NCI-H187 treated with DMSO at 0.1 percent for 48 hours (cell line): Measurements from ENCODE around the gene SH2D1B.

Experiments used
- DNase-seq: peaks from one replicate; lab custom pipeline; 2025; lab: John Stamatoyannopoulos, UW

SH2D1B gene

DNA sequence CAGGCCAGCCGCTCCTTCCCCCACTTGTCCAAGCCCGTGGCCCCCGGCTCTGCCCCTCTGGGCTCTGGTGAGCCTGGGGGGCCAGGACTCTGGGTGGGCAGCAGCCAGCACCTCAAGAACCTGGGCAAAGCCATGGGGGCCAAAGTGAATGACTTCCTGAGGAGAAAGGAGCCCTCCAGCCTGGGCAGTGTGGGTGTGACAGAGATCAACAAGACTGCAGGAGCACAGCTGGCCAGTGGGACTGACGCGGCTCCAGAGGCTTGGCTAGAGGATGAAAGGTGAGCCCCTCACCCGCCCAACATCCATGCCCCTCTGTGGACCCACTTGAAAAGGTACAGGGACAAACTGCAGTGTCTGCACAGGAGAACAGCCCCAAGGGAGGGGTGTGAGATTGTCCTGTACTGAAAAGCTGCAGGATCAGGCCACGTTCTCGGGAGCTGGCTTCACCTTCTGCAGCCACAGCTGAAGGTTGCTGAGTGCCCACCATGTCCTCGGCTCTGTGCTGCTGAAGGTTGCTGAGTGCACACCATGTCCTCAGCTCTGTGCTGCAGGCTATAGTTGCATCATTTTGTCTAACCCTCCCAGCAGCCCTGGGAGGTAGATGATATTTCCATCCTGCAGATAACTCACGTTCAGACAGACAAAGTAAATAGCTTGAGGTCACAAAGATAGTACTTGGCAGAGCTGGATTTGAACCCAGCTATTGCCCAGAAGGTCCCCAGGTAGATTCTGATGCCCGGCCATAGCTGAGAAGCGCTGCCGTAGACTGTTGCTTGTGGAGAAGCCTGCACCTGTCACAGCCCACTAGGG lies 29.8 kb downstream of the SH2D1B start:
- no peak for DNase-seq

DNA sequence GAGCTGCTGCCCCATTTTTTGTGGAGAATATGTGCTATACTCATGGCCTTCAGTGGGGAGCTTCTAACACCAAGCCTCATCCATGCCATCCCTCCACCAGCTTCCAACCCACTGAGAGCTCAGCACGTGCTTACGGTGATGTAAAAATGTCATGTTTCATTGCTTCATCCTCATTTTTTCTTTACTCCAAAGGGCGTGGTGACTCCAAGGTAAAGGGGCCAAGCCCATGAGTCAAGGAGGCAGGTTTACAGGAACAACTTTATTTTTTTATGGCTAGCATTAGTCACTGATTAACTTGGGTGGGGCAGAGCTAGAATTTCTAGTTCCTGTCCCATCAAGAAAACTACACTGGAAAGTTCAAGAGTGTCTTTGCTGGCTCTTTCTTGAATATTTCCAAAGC lies 30.6 kb downstream of the SH2D1B start, which contains the start of gene C1orf226:
C1orf226 (plus strand) TSS at position 346 of the 400 bp plus-strand sequence. CDS start 174 bp downstream, outside the sequence.
- DNase-seq = no peak

DNA sequence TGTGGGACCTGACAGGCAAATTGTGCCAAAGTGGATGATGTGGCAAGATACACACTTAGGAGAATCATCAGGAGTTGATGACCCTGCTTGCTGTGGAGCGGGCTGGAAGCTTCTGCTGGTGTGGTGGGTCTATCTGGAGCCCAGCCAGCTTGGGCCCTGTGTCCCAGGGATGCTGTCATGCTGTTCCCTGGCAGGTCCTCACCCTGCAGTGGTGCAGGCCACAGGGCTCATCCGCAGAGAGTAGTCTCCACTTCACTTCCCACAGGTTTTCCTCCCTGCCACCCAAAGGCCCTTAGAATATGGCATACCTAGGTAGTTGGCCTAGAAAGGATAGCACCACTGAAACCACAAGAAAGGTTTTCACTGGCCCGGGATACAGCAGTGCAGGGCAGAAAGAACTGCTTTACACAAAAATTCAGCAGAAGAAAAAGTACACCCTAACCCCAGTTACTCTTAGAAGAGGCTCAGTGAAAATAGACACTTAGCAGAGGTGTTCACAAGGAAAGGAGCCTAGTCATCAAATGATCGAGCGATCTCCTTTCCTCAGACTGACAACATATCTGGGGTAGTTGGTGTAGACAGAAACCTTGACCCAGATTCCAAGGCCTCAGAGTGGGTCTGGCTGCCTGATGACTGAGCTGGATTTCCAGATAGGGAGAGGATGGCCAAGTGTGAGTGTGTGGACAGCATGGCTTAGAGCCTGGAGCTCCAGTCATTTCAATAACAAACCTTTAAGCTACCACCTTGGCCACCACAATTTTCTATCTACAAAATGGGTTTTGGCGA lies 31.7 kb downstream of the SH2D1B start:
- no peak for DNase-seq

DNA sequence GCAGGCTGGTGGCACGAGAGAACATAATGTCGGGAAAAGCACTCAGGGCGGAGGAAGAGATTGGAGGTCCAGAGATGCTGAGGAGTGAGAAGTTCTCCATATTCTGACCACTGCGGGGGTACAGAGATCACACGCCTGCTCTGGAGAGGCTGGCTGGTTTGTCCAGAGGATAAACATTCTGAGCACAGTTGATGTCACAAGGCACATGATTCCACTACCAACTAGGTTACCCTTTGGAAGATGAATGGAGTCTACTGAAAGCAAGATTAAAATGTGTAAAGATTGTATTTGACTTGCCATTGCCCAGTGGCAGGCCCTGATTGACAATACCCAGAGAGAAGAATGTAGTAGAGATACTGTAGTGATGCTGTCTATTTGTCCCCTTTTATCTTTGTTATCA lies 35.2 kb downstream of the SH2D1B start, which contains the start of gene SPATA46:
SPATA46 (minus strand) TSS at position 164 of the 400 bp plus-strand sequence; CDS start at position 100, 64 bp downstream.
- DNase-seq = no peak

DNA sequence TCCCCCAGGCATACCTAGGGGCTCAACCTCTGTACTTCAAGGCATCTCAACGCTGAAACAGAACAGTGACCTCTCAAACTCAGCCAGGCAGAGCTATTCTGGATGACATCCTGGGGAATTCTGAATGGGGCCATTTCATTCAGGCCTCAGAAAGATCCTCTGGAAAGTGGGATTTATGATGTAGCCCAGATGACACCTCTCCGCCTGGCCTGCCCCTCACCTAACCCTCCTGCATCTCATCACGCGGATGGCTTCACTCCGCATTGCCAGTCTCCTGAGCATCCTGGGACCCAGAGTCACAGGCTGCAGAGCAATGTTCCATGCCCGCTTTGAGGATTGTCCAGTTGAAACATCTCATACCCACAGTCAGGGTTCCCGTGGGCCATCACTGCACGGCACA lies 36.5 kb downstream of the SH2D1B start:
- no peak for DNase-seq

DNA sequence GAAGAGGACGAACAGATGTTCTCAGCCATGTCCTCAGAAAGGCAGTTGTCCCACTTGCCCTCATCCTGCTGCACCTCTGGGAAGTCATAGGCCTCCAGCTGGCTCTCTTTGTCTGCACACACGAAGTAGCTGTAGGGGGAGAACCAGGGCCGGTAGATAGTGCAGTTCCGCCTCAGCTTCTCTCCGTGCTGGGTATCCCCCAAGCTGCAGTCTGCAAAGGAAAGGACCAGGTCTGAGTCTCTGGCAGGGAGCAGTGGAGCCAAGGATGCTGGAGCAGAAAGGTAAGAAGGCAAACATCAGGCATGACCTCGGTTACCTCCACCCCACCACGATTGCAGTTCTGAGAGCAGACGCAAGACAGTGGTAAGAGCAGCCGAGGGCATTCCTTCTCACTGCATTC lies 37.5 kb downstream of the SH2D1B start:
- no peak for DNase-seq

DNA sequence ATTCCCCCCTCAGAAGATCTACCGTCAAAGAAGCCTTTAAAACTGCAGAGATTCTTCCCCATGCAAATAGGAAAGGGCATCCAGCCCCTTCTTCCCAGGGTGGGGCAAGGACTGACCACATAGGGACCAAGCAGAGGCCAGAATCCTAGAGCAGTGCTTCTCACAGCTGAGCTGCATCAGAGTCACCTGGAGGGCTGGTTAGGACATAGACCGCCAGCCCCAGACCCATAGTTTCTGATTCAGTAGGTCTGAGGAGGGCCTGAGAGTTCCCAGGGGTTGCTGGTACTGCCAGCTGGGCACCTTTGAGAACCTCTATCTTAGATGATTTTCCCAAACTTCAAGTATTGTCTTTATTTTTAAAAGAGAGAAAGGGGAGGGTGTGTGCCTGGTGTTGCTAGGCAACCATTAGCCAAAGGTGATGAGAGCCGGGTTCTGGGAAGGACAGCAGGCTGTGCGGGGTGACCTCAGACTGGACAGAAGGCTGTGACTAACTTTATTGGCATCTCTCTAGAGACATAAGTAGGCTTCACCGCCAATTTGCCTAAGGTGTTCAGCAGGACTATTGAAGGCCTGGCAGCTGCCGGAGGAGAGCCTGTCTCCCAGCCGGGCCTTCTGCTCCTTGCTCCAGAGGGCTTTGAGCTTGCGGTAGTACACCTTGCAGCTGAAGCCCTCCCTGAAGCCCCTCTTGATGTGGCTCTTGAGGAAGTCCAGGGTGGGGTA lies 38.2 kb downstream of the SH2D1B start:
- no peak for DNase-seq

DNA sequence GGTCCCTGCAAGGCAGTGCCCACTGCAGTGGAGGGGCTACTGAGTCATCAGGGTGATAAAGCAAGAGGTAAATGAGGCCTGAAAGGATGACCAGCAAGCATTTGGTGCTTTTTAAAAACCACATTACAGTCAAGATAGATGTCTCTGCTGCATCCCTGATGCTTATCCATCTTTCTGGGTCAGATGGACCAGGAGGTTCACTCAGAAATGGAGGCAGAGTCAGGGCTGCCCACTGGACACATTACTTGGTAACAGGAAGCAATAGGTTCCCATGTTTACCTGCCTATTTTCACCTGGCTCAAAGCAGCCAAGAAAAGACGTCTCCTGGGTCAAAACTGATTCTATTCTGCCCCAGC lies 38.9 kb downstream of the SH2D1B start:
- DNase-seq = no peak

DNA sequence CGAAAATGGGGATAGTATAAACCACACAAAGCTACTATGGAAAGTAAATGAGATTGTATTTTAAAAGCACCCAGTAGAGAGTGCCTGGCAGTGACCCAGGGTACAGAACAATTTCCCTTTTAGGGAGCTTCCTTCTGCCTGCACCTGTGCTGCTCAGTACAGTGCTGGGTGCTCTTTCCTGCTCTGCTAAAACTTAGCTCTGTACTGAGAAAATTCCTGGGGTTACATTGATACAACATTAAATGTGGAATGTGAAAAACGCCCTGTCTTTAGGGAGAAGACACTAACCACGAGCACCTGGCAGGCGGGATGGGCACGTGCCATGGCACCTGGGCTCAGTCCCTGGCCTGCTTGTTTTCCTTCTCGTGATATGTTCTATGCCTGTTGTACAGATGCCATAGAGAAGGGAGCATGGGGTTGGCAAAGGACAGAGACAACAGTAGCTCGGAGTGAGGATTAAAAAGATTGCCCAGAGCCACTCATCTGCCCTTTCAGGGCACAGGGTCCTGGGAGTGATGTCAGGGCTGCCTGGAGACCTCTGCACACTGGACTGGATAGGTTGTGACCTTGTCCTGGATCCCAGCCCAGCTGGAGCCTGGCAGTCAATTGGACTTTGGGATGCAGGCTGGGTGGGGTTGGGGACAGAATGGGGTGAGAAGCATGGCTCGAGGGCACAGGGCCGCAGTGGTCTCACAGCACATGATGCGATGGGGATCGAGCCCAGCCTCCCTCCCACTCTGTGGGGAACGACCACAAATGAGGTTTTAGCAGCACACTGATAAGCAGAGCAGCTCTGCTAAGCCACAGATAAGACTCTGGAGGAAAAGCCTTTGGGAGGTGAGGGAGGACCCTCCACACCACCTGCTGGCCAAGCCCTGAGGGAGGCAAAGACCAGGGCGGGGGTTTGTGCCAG lies 39.5 kb downstream of the SH2D1B start:
- DNase-seq = no peak

DNA sequence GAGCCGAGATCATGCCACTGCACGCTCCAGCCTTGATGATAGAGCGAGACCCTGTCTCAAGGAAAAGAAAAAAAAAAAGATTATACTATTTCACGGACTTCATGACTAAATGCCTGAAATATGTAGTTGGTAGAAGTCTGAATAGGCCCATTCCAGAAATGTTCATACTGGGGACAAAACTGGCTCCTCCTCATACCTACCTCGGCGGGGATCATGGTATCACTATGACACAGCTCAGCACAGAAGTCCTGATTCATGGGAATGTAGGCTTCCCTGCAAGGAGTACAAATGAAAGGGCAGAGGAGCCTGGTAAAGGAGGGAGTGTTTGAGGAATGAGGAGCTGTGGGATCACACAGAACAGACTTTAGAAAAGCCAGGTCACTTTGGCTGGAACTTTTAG lies 40.3 kb downstream of the SH2D1B start:
- no peak for DNase-seq

DNA sequence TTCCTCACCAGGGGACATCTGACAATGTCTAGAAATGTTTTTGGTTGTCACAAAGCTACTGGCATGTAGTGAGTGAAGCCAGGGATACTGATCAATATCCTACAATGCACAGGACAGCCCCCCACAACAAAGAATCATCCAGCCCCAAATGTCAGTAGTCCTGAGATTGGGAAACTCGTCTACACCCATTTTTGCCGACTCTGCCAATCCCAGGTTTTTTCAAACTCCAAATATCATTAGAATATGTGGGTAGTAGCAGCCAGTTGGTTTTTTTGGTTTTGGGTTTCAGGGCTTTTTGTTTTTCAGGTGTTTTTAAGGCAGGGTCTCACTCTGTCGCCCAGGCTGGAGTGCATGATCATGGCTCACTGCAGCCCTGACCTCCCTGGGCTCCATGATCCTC lies 41.2 kb downstream of the SH2D1B start:
- no peak for DNase-seq

DNA sequence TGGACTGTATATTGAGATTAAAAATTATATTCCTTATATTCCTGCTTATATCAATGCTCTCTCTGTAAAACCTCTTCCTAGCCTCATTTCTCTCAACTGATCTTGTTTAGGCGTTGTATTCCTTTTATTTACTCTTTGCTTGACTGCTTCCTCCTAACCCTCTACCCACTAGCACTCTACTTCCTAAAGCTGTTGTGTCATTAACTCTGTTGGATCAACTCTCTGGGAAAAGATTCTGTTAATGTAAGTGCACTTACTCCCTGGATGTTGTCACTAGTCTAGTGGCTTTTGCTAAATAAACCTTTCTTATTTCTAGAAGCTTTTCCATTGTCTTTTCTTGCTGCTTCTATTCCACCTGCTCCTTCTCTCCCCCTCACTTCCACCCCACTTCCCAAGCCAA lies 41.8 kb downstream of the SH2D1B start:
- peak; percentile 73 for DNase-seq

DNA sequence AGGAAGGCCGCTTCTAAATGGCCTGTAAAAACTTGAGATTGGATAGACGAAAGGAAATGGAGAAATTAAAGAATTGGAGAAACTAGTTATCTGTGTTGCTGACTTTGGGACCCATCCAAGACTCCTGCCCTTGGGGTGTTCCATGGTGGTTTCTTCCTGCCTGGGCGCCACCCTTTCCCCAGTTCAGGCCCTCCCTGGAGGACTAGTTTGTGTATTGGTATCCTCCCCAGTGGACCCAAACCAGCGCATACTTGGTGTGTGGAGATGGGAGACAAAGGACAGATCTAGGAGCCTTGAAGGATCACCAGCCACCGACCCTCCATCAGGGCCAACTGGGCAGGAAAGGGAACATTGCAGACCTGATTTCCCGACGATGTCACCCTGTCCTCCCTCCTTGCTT lies 42.4 kb downstream of the SH2D1B start:
- DNase-seq = no peak

DNA sequence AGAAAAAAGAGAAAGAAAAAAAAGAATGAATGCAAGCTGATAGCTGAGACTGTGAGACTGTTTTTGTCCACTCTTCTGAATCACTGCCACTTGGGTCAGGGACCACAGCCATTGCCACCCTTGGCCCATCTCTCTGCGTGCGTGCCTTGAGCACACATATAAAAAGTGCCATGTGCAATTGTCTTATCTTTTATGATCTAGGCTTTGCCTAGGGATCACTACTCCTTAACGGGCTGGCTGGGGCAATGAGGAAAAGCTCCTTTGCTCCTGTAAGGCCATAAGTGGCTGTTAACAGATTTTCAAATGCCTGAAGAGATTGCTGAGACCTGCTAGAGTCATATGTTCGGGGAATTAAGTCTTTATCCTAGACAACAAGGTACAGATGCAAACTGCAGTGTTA lies 43.5 kb downstream of the SH2D1B start:
- DNase-seq = no peak

DNA sequence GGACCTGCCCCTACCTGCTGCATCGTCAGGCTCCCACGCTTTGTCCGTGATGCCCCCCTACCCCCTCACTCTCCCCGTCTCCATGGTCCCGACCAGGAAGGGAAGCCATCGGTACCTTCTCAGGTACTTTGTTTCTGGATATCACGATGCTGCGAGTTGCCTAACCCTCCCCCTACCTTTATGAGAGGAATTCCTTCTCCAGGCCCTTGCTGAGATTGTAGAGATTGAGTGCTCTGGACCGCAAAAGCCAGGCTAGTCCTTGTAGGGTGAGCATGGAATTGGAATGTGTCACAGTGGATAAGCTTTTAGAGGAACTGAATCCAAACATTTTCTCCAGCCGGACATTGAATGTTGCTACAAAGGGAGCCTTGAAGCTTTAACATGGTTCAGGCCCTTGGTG lies 44.2 kb downstream of the SH2D1B start:
- DNase-seq = no peak

DNA sequence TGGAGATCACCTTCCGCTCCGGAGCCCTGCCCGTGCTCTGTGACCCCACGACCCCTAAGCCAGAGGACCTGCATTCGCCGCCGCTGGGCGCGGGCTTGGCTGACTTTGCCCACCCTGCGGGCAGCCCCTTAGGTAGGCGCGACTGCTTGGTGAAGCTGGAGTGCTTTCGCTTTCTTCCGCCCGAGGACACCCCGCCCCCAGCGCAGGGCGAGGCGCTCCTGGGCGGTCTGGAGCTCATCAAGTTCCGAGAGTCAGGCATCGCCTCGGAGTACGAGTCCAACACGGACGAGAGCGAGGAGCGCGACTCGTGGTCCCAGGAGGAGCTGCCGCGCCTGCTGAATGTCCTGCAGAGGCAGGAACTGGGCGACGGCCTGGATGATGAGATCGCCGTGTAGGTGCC lies 44.9 kb downstream of the SH2D1B start:
- DNase-seq = no peak

DNA sequence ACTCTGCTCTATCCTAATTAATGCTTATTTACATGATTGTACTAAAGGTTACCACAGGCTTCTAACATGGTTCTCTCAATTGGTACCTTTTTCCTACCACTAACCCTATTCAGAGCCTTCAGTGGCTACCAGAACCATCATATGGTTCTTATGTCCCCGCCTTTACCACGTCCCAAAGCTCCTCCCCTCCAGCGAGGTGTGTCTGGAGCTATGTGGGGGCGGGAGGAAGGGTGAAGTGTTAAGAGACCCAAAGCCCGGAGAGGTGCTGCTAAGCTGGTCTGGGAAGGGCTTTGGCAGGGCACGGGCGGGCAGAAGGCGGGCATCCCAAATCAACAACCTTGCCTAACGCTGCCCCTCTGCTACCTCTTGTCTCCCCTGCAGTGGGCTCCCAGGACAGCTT lies 45.3 kb downstream of the SH2D1B start:
- no peak for DNase-seq

DNA sequence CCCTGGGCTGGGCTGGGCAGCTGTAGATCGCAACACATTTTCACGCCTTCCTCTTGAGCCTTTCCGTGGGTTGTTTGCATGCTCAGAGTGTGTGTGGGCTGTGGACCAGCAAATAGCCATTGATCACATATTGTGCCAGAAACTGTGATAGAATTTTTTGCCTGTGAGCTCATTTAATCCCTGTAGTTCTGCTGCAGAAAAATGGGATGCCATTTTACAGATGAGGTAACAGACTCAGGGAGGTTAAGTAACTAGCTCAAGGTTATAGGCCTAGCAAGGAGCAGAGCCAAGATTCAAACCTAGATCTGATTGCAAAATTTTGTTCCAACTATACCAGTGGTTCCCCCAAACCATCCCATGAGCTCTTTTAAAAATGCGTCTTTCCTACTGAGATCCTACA lies 45.8 kb downstream of the SH2D1B start:
- no peak for DNase-seq

DNA sequence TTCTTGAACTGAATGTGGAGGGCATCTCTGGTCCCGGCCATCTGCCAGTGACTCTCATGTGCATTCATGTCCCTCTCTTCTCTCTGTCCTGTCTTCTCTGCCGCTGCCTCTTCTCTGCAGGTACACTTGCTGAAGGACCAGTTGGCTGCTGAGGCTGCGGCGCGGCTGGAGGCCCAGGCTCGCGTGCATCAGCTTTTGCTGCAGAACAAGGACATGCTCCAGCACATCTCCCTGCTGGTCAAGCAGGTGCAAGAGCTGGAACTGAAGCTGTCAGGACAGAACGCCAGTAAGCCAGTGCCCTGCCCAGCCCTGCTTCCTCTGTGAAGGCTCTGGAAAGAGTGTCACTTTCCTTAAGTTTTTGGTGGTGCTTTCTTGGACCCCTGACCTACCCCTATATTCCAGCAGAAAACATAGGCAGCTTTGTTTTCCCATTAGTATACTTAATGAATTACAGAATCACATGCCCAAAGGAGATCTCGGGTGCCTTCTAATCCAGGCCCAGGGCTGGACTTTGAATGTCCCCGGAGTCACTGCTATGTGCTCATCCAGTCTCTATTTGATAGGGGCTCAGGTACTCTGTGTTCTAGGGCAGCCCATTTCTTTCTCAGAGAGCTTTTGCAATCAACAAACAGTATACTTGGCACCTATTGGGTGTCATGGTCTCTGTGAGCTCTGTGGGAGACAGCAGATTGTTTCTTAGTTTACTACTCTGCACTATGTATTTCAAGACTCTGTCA lies 46.5 kb downstream of the SH2D1B start:
- DNase-seq = no peak

DNA sequence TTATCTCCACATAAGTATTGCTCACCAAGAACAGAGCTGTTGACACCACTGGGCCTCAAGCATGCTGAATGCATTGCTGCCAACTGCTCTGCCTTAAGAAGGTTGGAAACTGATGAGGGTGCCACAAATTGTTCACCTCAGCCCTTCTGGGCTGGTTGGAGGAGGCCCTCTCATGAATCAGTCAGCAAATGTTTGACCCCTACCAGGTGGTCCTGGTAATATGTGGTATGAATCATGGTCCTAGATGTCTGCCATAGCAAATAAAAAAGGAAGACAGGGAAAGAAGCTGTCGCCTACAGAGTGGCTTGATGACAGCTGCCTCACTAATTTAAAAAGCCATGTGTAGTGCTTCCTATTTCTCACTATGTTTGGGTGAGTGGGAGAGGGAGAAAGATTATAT lies 47.4 kb downstream of the SH2D1B start:
- no peak for DNase-seq

DNA sequence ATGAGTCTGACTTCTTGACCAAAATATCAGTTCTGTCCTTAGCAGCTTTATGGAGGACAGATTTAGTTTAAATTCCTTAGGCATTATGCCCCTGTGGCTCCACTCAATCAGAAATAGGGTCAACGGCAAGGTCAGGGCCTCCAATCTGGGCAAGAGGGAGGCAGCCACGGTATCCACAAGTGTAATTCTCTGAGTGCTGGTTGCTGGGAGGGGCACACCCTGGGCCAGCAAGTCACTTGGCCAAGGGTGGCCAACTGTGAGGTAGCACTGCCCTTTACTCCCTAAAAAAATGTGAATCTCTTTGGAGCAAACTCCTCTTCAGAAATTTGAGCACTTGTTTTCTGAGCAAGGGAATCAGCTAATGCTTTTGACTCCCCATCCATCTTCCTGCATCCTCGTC lies 48.1 kb downstream of the SH2D1B start:
- DNase-seq = no peak
